DMS79 (cell line): ENCODE results near the gene TAOK3.
A peak's percentile ranks its signal among the peaks of the same experiment; 100 is the strongest.
"Not testable (repeated sequence)": the region's sequence is repeated elsewhere in the genome, so short reads cannot be mapped to it uniquely, and the experiment has no call there.

Experiments
- DNase-seq: peaks from one replicate; lab custom pipeline; 2025; lab: John Stamatoyannopoulos, UW

The TAOK3 gene

DNA sequence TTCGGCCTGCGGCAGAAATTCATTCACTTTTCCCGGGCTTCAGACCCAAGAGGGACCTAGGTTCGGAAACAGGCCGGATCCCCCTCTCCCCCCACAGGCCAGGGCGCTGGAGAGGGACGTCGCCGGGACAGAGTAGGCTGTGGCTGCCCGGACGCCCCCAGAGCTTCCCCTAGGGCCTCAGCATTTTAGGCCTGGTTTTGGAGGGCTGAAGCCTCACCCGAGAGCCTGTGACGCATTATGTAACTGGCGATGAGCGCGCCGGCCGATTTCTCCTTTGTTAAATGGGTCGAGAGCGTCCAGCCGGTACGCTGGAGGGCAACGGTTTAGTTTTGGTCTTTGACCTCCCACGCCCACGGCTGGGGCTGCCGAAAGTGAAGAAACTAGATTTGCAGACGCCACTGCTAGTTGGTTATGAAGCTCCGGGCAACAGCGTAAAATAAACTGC, 236.1 kb downstream of the TAOK3 start:
- no peak for DNase-seq

DNA sequence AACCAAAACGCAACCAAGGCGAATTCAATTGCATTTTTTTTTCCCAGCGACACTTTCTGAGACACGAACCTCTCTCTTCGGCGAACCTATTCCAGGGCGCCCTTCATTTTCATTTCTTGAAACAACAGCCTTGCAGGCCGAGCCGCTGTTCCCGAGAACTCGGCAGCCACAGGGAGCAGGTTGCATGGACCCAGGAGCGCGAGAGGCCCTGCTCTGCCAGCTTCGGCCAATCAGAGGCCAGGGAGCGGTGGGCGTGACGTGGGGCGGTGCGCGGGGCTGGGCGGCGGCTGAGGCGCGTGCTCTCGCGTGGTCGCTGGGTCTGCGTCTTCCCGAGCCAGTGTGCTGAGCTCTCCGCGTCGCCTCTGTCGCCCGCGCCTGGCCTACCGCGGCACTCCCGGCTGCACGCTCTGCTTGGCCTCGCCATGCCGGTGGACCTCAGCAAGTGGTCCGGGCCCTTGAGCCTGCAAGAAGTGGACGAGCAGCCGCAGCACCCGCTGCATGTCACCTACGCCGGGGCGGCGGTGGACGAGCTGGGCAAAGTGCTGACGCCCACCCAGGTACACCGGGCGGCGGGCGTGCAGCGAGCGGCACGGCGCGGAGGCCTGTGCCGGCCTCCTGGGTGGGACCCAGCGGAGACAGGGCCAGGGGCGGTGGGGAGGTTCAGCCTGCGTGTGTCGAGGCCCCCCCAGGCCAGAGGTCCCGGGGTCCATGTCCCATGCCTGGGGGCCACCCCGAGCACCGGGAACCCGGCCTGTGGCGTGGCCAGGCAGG, 236.7 kb downstream of the TAOK3 start, which contains the start of gene PEBP1:
Gene PEBP1 (plus strand): TSS at position 337 of the 771 bp plus-strand sequence. CDS start 86 bp downstream, at position 423.
- peak; percentile 83 for DNase-seq

DNA sequence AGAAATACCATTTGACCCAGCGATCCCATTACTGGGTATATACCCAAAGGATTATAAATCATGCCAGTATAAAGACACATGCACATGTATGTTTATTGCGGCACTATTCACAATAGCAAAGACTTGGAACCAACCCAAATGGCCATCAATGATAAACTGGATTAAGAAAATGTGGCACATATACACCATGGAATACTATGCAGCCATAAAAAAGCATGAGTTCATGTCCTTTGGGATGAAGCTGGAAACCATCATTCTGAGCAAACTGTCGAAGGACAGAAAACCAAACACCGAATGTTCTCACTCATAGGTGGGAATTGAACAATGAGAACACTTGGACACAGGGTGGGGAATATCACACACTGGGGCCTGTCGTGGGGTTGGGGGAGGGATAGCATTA, 243.3 kb downstream of the TAOK3 start:
- not testable (repeated sequence) for DNase-seq

DNA sequence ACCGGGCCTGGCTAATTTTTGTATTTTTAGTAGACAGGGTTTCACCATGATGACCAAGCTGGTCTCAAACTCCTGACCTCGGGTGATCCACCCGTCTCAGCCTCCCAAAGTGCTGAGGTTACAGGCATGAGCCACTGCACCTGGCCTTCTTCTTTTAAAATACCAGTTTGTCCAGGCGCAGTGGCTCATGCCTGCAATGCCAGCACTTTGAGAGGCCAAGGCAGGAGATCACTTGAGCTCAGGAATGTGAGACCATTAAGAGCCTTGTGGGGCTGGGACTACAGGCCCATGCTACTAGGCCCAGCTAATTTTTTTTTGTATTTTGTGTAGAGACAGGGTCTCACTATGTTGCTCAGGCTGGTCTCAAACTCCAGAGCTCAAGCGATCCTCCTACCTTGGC, 244.8 kb downstream of the TAOK3 start:
- no peak for DNase-seq

DNA sequence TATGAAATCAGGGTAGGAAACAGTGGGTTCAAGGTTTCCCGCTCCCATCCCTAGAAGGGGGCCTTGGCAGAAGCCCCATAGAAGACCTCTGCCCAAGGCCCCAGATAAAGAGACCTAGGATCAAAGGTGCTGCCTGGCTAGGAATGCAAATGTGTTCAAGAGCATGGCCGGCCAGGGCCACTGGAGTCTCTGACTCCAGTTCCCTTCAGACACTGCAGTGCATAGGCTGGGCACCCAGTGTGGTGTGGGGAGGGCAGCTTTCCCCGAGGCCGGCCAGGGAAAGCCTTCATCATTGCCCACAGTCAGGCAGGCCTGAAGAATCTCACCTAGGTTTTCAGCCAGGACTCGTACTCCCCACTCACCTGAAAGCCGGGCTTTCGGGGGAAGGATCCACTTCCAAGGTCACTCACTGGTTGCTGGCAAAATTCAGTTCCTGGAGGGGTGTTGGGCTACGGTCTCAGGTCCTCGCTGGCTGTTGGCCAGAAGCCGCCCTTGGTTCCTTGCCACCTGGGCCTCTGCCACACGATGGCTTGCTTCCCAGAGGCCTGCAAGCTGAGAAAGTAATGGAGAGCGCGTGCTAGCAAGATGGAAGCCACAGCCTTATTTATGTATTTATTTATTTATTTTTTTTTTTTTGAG, 246.5 kb downstream of the TAOK3 start:
- DNase-seq: peak; percentile 70

DNA sequence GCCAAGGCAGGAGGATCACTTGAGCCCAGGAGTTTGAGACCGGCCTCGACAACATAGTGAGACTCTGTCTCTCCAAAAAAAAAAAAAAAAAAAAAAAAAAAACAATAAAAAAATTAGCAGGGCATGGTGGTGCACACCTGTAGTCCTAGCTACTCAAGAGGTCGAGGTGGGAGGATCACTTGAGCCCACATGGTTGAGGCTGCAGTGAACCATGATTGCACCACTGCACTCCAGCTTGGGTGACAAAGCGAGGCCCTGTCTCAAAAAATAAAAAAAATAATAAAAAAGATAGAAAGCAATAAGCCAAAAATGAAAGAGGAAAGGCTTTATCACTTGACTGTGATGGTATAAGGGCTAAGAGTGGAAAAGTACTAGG, 247.0 kb downstream of the TAOK3 start:
- DNase-seq: no peak

DNA sequence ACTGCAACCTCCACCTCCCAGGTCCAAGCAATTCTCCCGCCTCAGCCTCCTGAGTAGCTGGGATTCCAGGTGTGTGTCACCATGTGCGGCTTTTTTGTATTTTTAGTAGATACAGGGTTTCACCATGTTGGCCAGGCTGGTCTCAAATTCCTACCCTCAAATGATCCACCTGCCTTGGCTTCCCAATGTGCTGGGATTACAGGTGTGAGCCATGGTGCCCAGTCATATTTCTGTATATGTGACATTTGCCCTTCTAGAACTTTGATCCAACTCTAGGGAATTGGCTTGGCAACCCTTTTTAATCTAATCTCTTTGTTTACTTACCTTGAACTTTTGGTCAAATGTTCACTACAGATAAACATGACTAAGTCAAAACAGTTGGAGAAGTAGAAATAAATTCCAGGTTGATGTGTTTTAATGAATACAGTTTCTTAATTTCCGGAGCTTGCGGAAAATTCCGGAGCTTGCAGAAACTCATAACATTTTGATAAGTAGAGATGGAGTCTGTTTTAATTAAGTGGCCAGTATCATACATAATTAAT, 248.3 kb downstream of the TAOK3 start:
- no peak for DNase-seq

DNA sequence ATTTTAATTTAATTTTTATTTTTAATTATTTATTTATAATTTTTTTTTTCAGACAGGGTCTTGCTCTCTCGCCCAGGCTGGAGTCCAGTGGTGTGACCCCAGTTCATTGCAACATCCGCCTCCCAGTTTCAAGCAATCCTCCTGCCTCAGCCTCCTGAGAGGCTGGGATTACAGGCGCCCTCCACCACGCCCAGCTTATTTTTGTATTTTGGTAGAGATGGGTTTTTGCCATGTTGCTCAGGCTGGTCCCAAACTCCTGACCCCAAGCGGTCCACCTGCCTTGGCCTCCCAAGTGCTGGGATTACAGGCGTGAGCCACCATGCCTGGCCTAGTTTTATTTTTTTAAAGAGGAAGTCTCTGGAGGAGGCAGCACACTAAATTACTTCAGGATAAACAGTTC, 250.4 kb downstream of the TAOK3 start:
- no peak for DNase-seq

DNA sequence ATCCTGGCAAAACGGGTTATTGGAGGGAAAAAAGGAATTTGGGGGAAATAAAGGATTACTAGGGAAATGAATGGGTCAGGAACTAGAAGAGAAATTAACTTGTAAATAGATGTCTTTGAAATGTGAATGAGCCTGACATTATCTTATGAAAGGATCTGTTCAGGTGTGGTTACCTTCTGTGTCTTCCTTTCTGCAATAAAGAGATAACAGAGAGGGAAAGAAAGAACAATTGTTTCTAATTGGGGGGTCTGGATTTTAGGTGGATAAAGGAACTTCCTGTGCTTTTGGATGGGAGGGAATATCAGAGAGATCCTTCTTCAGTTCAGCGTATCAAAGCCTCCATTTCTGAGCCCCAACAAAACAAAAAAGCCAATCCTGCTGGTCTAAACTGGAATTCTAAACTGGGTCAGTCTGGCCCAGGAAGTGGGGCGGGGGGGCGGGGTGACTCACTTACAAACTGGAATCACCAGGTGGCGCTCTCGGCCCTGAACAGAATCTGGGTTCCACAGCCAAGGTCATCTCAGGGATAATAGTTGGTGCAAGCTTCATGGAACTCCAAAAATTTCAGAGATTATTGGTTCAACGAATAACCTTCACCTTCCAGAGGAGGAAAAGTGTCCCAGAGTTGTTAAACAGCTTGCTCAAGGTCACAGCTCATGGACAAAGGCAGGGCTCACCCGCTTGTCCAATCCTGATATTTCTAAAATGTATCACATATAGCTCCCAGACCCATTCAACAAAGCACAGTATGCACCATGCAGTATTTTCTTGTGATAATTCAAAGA, 251.9 kb downstream of the TAOK3 start:
- DNase-seq: peak; percentile 45

DNA sequence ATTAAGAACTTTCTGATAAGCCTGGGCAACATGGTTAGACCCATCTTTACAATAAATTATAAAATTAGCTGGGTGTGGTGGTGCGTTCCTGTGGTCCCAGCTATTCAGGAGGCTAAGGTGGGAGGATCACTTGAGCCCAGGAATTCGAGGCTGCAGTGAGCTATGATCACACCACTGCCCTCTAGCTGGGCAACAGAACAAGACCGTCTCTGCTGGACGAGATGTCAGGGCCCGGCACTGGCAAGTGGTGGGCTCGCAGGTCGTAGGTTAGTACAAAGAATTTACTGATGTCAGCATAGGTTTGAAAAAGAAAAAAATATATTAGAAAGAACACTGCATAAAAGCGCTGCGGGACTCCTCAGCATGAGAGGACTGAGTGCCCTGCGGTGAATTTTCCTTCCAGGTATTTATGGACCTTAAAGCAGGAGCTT, 253.2 kb downstream of the TAOK3 start:
- no peak for DNase-seq

DNA sequence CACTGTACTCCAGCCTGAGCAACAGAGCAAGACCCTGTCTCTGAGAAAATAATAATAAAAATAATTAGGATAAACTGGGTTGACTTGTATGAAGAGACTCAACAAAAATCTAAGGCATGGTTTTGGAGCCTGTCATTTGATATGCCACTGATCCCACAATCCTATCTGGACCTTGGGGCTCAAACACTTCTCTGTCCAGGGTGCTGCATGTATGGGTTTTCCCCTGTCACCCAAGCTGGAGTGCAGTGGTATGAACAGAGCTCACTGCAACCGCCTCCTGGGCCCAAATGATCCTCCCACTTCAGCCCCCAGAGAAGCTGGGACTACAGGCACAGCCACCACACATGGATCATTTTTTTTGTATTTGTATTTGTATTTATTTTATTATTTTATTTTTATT, 263.6 kb downstream of the TAOK3 start:
- DNase-seq: no peak

DNA sequence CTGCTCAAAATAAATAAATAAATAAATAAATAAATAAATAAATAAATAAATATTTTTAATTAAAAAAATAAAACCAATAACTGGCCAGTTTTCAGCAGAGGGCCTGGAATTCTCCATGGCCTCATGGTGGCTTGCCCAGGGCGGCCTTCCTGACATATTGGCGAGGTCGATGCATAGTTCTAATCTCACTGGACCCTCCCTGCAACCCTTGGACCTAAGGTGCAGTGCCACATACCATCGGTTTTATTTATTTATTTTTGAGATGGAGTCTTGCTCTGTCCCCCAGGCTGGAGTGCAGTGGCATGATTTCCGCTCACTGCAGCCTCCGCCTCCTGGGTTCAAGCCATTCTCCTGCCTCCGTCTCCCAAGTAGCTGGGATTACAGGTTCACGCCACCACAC, 265.0 kb downstream of the TAOK3 start:
- DNase-seq: no peak

DNA sequence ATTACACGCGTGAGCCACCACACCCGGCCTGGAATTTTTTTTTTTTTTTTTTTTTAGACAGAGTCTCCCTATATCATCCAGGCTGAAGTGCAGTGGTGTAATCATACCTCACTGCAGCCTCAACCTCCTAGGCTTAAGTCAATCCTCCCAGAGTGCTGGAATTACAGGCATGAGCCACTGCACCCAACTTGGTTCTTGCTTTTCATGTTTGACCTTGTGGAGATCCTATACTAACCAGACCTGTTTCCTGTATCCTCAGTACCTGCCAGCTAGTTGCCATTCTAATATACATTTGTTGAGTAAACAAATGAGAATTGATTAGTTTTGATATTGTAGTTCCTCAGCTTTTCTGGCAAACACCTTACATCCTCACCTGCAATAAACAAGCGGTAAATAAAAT, 265.7 kb downstream of the TAOK3 start:
- no peak for DNase-seq

DNA sequence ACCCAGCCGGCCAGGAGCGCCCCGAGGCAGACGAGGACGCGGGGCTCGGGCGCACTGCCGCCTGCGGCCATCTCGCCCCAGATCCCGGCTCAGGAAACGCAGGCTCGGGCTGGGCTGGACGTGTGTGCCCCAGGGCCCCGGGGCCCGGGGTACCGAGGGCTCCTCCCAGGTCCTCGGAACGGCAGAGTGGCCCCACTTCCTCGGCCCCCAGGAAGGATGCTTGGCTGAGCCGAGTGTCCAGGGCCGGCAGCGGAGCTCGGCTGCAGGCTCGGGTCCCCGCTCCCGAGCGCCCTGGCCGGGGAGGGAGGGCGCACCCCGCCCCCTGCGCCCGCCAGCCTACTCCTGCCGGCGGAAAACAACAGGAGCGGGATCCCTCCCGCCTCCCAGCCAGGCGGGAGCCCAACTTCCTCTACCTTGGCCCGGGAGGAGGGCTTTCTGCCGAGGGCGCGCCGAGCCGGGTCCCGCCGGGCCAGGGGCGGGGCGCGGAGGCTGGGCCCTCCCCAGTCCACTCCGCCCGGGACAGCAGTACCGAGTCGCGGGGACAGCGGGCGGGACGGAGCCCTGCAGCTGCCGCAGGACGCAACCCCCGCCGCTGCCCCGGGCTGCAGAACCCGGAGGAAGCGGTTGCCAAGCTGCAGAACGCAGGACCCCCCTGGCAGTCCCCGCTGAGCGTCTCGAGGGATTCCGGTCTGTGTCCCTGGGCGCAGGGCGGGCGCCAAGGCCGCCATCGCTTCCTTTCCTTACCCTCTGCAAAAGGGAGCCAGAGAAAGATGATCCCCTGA, 268.9 kb downstream of the TAOK3 start, which contains the start of gene VSIG10:
Gene VSIG10 (minus strand): TSS at position 411 of the 782 bp plus-strand sequence. CDS start 340 bp downstream, at position 71.
- peak; percentile 26 for DNase-seq

DNA sequence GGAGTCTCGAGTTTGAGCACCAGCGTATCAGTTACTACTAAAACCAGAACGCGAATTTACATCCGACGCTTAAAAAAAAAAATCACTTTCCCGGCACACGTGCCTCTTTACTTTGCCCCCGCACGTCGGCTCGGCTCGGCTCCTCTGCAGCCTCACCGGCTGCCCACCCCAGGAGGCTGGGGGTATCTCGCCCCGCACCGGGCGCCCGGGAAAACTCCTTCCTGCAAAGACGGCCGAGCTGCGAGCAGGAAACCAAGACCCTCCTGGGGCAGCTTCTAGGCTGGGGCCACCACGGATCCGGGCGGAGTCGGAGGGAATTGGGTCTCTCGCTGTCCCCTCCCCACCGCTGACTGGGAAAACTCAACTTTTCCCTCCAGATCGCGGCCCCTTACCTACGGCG, 269.5 kb downstream of the TAOK3 start:
- no peak for DNase-seq

DNA sequence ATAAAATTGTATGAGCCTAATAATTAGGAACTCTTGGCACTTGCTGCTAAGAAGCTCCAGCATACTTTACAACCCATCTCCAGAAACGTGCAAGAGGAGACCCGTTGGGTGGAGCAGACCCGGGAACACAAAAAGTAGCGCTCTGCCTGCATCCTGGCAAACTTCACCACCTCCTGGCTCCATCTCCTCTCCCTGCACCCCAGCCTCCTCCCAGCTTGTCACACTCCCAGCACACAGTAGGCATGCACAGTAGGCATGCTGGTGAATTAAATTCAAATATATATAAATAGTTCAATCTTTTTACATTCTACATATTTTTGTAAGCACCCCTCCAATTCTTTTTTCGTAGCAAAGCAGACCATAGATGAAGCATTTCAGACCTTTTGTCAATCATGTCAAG, 270.1 kb downstream of the TAOK3 start:
- DNase-seq: no peak

DNA sequence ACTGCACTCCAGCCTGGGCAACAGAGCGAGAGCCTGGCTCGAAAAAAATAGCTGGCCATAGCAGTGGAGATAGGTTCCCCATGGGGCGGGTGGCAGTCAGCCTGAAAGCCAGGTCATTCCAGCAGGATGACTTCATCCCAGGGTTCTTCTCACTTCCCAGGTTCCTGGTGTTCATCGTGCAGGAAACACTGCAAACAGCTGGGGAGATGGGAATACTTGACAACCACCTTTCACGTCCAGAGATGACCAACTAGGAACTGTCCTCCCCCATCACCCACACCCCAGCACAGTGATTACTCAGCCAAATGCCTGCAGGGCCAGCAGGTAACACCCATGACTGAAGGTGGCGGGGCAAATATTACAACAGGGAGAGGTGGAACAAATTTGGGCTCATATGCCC, 270.6 kb downstream of the TAOK3 start:
- DNase-seq: no peak

DNA sequence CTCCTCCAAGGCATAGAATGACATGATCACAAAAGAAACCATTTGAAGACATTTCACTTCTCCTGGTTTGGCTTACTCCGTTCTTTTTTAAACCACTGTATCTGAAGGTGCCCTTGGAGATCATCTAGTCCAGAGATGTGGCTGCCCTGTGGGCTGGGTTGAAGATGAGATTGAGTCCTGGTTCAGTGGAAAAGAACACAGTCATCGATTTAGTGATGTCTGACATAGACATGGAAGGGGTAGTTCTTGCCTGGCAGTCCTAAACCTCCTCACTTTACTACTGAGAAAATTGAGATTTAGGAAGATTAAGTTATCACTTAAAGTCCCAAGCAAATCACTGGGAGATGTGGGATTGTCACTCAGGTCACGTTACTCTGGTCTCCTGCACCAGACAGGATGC, 271.7 kb downstream of the TAOK3 start:
- no peak for DNase-seq
